Right atrium auricular region (tissue), 2 donors: Measurements from ENCODE around the gene TMEM107. TPM values are rescaled to one million over a fixed set of nuclear protein-coding genes. Genes with fewer than 3 reads are reported as not detected.
A peak's percentile ranks its signal among the peaks of the same experiment; 100 is the strongest.

ENCODE experiments used
- DNase-seq: peaks from one replicate; pipeline ENCODE4 v3.0.0-alpha.2; 2019; ENCODE audit warnings: low spot score
- H3K27ac ChIP-seq, 2 donors: fragments of 200-600 bp; sonication (generic); 1 replicate in 1 of 2; 2 replicates in 1 of 2; pipeline ENCODE4 v1.5.1; 2016 to 2019
- H3K27me3 ChIP-seq, 2 donors: fragments of 200-600 bp; sonication (generic); one replicate each; pipeline versions ENCODE4 v1.5.1 to v1.6.0; 2017 to 2019
- H3K36me3 ChIP-seq: fragments of 200-600 bp; sonication (generic); one replicate; pipeline ENCODE4 v1.5.1; 2016
- H3K4me1 ChIP-seq, 2 donors: fragments of 200-600 bp; sonication (generic); one replicate each; pipeline versions ENCODE4 v1.5.1 to v1.6.0; 2017 to 2019
- H3K4me3 ChIP-seq, 2 donors: fragments of 200-600 bp; sonication (generic); 1 replicate in 1 of 2; 2 replicates in 1 of 2; pipeline ENCODE4 v1.5.1; 2017 to 2019; ENCODE audit warnings: mild to moderate bottlenecking in 1 of 2, moderate library complexity in 1 of 2
- H3K9me3 ChIP-seq, 2 donors: fragments of 200-600 bp; sonication (generic); one replicate each; pipeline ENCODE4 v1.5.1; 2019
- CTCF ChIP-seq, 2 donors: fragments of 200-600 bp; sonication (generic); IDR thresholded peaks; one replicate each; pipeline ENCODE4 v1.5.1; 2019; ENCODE audit warnings: antibody characterized with exemption in 2 of 2
- total RNA-seq, 2 donors: library from RNA; depleted of rRNA; stranded (reverse); fragments of >200 nt; gene quantifications; one replicate each; pipeline ENCODE4 v1.1.0, GENCODE V29; 2016

Gene TMEM107
- total RNA-seq, 2 donors from 2014 or later, result 7.3 to 11.0 TPM

GRCh38 chr17:8186446-8186786, 10.2 kb upstream of the TMEM107 start:
- peaks cover 0 to 31% of the 10 kb centered on the region in 2 donors for H3K4me1 ChIP-seq
- no peaks in the 10 kb centered on the region for H3K36me3 ChIP-seq
- H3K27ac ChIP-seq, result peak overlapping the region; percentile 99
- peak overlapping the region; percentile 78 to 92 for H3K4me3 ChIP-seq
- DNase-seq, result no peak
- H3K9me3 ChIP-seq, result no peaks in the 10 kb centered on the region
- no peaks in the 10 kb centered on the region for H3K27me3 ChIP-seq
- TF ChIP-seq CTCF (IDR thresholded peaks at IDR 0.05), result peak in 1 of 2 donors; percentile 65

- no peak for TF ChIP-seq CTCF (IDR thresholded peaks at IDR 0.05)
- Histone ChIP-seq H3K9me3 (no peaks in the 10 kb centered on the region), H3K27ac (peak overlapping the region; percentile 99), H3K27me3 (no peaks in the 10 kb centered on the region), H3K4me3 (peak overlapping the region; percentile 78 to 92), H3K36me3 (no peaks in the 10 kb centered on the region), H3K4me1 (peaks cover 0 to 25% of the 10 kb centered on the region in 2 donors)
- DNase-seq, result peak; percentile 97
These were observed 9.6 kb upstream of the TMEM107 start for GRCh38 chr17:8185582-8186445.

- Histone ChIP-seq H3K36me3 (no peaks in the 10 kb centered on the region), H3K9me3 (no peaks in the 10 kb centered on the region), H3K4me1 (peaks cover 0 to 34% of the 10 kb centered on the region in 2 donors), H3K27ac (peak overlapping the region; percentile 74), H3K27me3 (no peaks in the 10 kb centered on the region), H3K4me3 (peak overlapping the region; percentile 49 to 67)
- no peak for DNase-seq
- no peak for TF ChIP-seq CTCF (IDR thresholded peaks at IDR 0.05)
These were observed 985 bp upstream of the TMEM107 start for GRCh38 chr17:8176998-8177731.

- Histone ChIP-seq H3K9me3 (no peaks in the 10 kb centered on the region), H3K27me3 (no peaks in the 10 kb centered on the region), H3K4me3 (peak overlapping the region; percentile 49 to 67), H3K36me3 (no peaks in the 10 kb centered on the region), H3K27ac (peak overlapping the region; percentile 74), H3K4me1 (peaks cover 0 to 34% of the 10 kb centered on the region in 2 donors)
- DNase-seq, result no peak
- no peak for TF ChIP-seq CTCF (IDR thresholded peaks at IDR 0.05)
These were observed 384 bp downstream of the TMEM107 start for GRCh38 chr17:8175795-8176196.

GRCh38 chr17:8173871-8174322, 2.3 kb downstream of the TMEM107 start:
- Histone ChIP-seq H3K27ac (peak overlapping the region; percentile 80 to 88), H3K9me3 (no peaks in the 10 kb centered on the region), H3K27me3 (no peaks in the 10 kb centered on the region), H3K4me1 (peaks cover 0 to 34% of the 10 kb centered on the region in 2 donors), H3K4me3 (peak overlapping the region; percentile 16 to 45), H3K36me3 (no peaks in the 10 kb centered on the region)
- no peak for DNase-seq
- TF ChIP-seq CTCF (IDR thresholded peaks at IDR 0.05), result no peak
